H9 (cell line): ENCODE data around the gene ESPNL. TPM values are rescaled to one million over a fixed set of nuclear protein-coding genes. Genes with fewer than 3 reads are reported as not detected.

Experiments used
- DNase-seq: peaks from one replicate; pipeline ENCODE4 v3.0.0-alpha.2; 2017
- H2AFZ ChIP-seq: one replicate; pipeline ENCODE4 v1.6.1; 2013; ENCODE audit warnings: mild to moderate bottlenecking, low read length, control low read depth, moderate library complexity
- H2AK5ac ChIP-seq: 2 replicates; pipeline ENCODE4 v1.6.1; 2013; ENCODE audit warnings: low read length, control low read depth, mixed read lengths; ENCODE audit not compliant: insufficient read length
- H2BK120ac ChIP-seq: one replicate; pipeline ENCODE4 v1.6.1; 2013; ENCODE audit warnings: low read depth, mild to moderate bottlenecking, low read length, control low read depth, inconsistent platforms; ENCODE audit not compliant: poor library complexity, severe bottlenecking
- H2BK12ac ChIP-seq: 2 replicates; pipeline ENCODE4 v1.6.1; 2013; ENCODE audit warnings: low read length, control low read depth, mixed read lengths, low read depth; ENCODE audit not compliant: insufficient read length
- H2BK15ac ChIP-seq: 2 replicates; pipeline ENCODE4 v1.6.1; 2013; ENCODE audit warnings: low read depth, low read length, control low read depth
- H2BK20ac ChIP-seq: one replicate; pipeline ENCODE4 v1.6.1; 2013; ENCODE audit warnings: low read depth, mild to moderate bottlenecking, low read length, control low read depth, inconsistent platforms; ENCODE audit not compliant: poor library complexity, severe bottlenecking
- H2BK5ac ChIP-seq: 2 replicates; pipeline ENCODE4 v1.6.1; 2013; ENCODE audit warnings: low read length, control low read depth, mixed read lengths; ENCODE audit not compliant: insufficient read length
- H3K14ac ChIP-seq: 2 replicates; pipeline ENCODE4 v1.6.1; 2013; ENCODE audit warnings: low read length, control low read depth; ENCODE audit not compliant: insufficient read depth
- H3K18ac ChIP-seq: 2 replicates; pipeline ENCODE4 v1.6.1; 2013; ENCODE audit warnings: low read depth, mild to moderate bottlenecking, mixed read lengths, low read length, control low read depth; ENCODE audit not compliant: insufficient read length
- H3K23ac ChIP-seq: 2 replicates; pipeline ENCODE4 v1.6.1; 2013; ENCODE audit warnings: low read length, control low read depth, mixed read lengths, low read depth; ENCODE audit not compliant: insufficient read length
- H3K23me2 ChIP-seq: 2 replicates; pipeline ENCODE4 v1.6.1; 2013; ENCODE audit warnings: low read depth, mild to moderate bottlenecking, mixed read lengths, low read length, control low read depth; ENCODE audit not compliant: insufficient read length, poor library complexity, severe bottlenecking
- H3K27ac ChIP-seq: 2 replicates; pipeline ENCODE4 v1.5.1; 2013; ENCODE audit warnings: low read length, control low read depth, mixed read lengths, low read depth; ENCODE audit not compliant: insufficient read length
- H3K27me3 ChIP-seq: 2 replicates; pipeline ENCODE4 v1.6.1; 2013; ENCODE audit warnings: low read length, control low read depth, inconsistent platforms; ENCODE audit not compliant: insufficient read depth
- H3K4ac ChIP-seq: 2 replicates; pipeline ENCODE4 v1.6.1; 2013; ENCODE audit warnings: low read depth, mild to moderate bottlenecking, control low read depth, inconsistent platforms, low read length, moderate library complexity
- H3K4me1 ChIP-seq: 2 replicates; pipeline ENCODE4 v1.6.1; 2013; ENCODE audit warnings: low read length, control low read depth, inconsistent platforms; ENCODE audit not compliant: insufficient read depth
- H3K4me2 ChIP-seq: 2 replicates; pipeline ENCODE4 v1.6.1; 2013; ENCODE audit warnings: low read length, control low read depth, mixed read lengths; ENCODE audit not compliant: insufficient read length, insufficient read depth
- H3K56ac ChIP-seq: 2 replicates; pipeline ENCODE4 v1.6.1; 2013; ENCODE audit warnings: low read depth, mild to moderate bottlenecking, mixed read lengths, low read length, control low read depth; ENCODE audit not compliant: insufficient read length
- H3K79me1 ChIP-seq: 2 replicates; pipeline ENCODE4 v1.6.1; 2013; ENCODE audit warnings: low read depth, mild to moderate bottlenecking, moderate library complexity, low read length, control low read depth, inconsistent platforms; ENCODE audit not compliant: insufficient read depth, poor library complexity, severe bottlenecking
- H3K79me2 ChIP-seq: 2 replicates; pipeline ENCODE4 v1.6.1; 2013; ENCODE audit warnings: low read length, control low read depth, inconsistent platforms; ENCODE audit not compliant: insufficient read depth
- H3K9ac ChIP-seq: 2 replicates; pipeline ENCODE4 v1.6.1; 2013; ENCODE audit warnings: low read length, control low read depth, mixed read lengths; ENCODE audit not compliant: insufficient read length; ENCODE audit errors: extremely low read depth
- H3K9me3 ChIP-seq: one replicate; pipeline ENCODE4 v1.6.1; 2013; ENCODE audit warnings: low read depth, low read length, inconsistent platforms; ENCODE audit not compliant: control insufficient read depth
- H3T11ph ChIP-seq: one replicate; pipeline ENCODE4 v1.6.1; 2013; ENCODE audit warnings: mild to moderate bottlenecking, low read length, control low read depth, inconsistent platforms
- H4K20me1 ChIP-seq: one replicate; pipeline ENCODE4 v1.6.1; 2013; ENCODE audit not compliant: control insufficient read depth, insufficient read length, insufficient read depth
- H4K5ac ChIP-seq: 2 replicates; pipeline ENCODE4 v1.6.1; 2013; ENCODE audit warnings: low read depth, mild to moderate bottlenecking, mixed read lengths, low read length, control low read depth; ENCODE audit not compliant: insufficient read length
- H4K8ac ChIP-seq: replicated peaks from 2 replicates; pipeline ENCODE4 v1.6.1; 2013; ENCODE audit warnings: low read length, control low read depth, mixed read lengths, low read depth; ENCODE audit not compliant: insufficient read length
- H4K91ac ChIP-seq: 2 replicates; pipeline ENCODE4 v1.6.1; 2013; ENCODE audit warnings: low read depth, mild to moderate bottlenecking, moderate library complexity, mixed read lengths, low read length, control low read depth; ENCODE audit not compliant: insufficient read length
- H3K27ac Mint-ChIP-seq, 3 experiments: 2 replicates in 2 of 3; 3 replicates in 1 of 3; pipeline ENCODE4 v1.8.0; 2020 to 2021; ENCODE audit warnings: mixed read lengths in 3 of 3, mild to moderate bottlenecking in 1 of 3, moderate library complexity in 1 of 3
- H3K27me3 Mint-ChIP-seq: 2 replicates; pipeline ENCODE4 v1.8.0; 2021; ENCODE audit warnings: low read depth, mild to moderate bottlenecking, moderate library complexity, mixed read lengths
- H3K36me3 Mint-ChIP-seq, 3 experiments: 2 replicates in 2 of 3; 3 replicates in 1 of 3; pipeline ENCODE4 v1.8.0; 2020 to 2021; ENCODE audit warnings: low read depth in 3 of 3, mixed read lengths in 3 of 3; ENCODE audit not compliant: insufficient read depth in 1 of 3
- H3K4me1 Mint-ChIP-seq, 2 experiments: 2 replicates each; pipeline ENCODE4 v1.8.0; 2020; ENCODE audit warnings: mixed read lengths in 2 of 2
- H3K4me3 Mint-ChIP-seq, 2 experiments: 2 replicates in 1 of 2; 3 replicates in 1 of 2; pipeline ENCODE4 v1.8.0; 2020 to 2021; ENCODE audit warnings: mild to moderate bottlenecking in 2 of 2, mixed read lengths in 2 of 2, moderate library complexity in 1 of 2
- H3K9me3 Mint-ChIP-seq, 2 experiments: 2 replicates in 1 of 2; 3 replicates in 1 of 2; pipeline ENCODE4 v1.8.0; 2020; ENCODE audit warnings: mild to moderate bottlenecking in 2 of 2, mixed read lengths in 2 of 2, moderate library complexity in 1 of 2
- CTCF ChIP-seq: fragments of 200-600 bp; sonication (generic); conservative IDR thresholded peaks from 3 replicates; pipeline ENCODE4 v1.8.0; 2021; ENCODE audit warnings: antibody characterized with exemption, mild to moderate bottlenecking
- WGBS: extraction: QIAGEN DNeasy Blood & Tissue Kit; methylation state at CpG from one replicate; pipeline ENCODE4 v1.1.7; 2013; ENCODE audit warnings: missing lambda C conversion rate, low lambda C conversion rate, mixed read lengths; ENCODE audit not compliant: insufficient read length; ENCODE audit errors: extremely low coverage; 5-methylcytosine and 5-hydroxymethylcytosine counted together
- total RNA-seq: library from RNA; stranded (reverse); gene quantifications from 2 replicates; pipeline ENCODE4 v1.2.1, GENCODE V29; 2021

The ESPNL gene
- total RNA-seq, 1 experiment from 2014 or later = 0.17 TPM

- no peak overlapping the region for H2BK5ac ChIP-seq
- no peak overlapping the region for H3K23ac ChIP-seq
- H3K4me1 ChIP-seq = no peaks in the 10 kb centered on the region
- H2BK120ac ChIP-seq = no peak overlapping the region
- TF ChIP-seq CTCF = no peak
- H3K9me3 ChIP-seq = no peaks in the 10 kb centered on the region
- no peaks in the 10 kb centered on the region for H3K4me1 Mint-ChIP-seq
- no peak overlapping the region for H3K56ac ChIP-seq
- no peak overlapping the region for H4K8ac ChIP-seq
- no peak for DNase-seq
- H3K27me3 Mint-ChIP-seq = no peaks in the 10 kb centered on the region
- no peak overlapping the region for H2BK20ac ChIP-seq
- H3K79me1 ChIP-seq = no peaks in the 10 kb centered on the region
- no peak overlapping the region for H2BK12ac ChIP-seq
- H4K20me1 ChIP-seq = no peaks in the 10 kb centered on the region
- H3K27ac Mint-ChIP-seq = no peak overlapping the region
- H3K14ac ChIP-seq = no peak overlapping the region
- H3K4me2 ChIP-seq = no peak overlapping the region
- no peak overlapping the region for H3K4ac ChIP-seq
- H3K18ac ChIP-seq = no peak overlapping the region
- H3K9me3 Mint-ChIP-seq = no peaks in the 10 kb centered on the region
- H4K91ac ChIP-seq = no peak overlapping the region
- H3K23me2 ChIP-seq = no peaks in the 10 kb centered on the region
- H2AK5ac ChIP-seq = no peak overlapping the region
- no CpG with 5 or more reads among the region's 8 CpGs for WGBS
- H3T11ph ChIP-seq = no peak overlapping the region
- peaks cover 16 to 72% (median 55%) of the 10 kb centered on the region in 3 experiments; a peak in 6 of 7 replicates for H3K36me3 Mint-ChIP-seq
- H2AFZ ChIP-seq = no peak overlapping the region
- H4K5ac ChIP-seq = no peak overlapping the region
- no peak overlapping the region for H3K4me3 Mint-ChIP-seq
- no peak overlapping the region for H2BK15ac ChIP-seq
- no peak overlapping the region for H3K9ac ChIP-seq
- H3K27ac ChIP-seq = no peak overlapping the region
- H3K79me2 ChIP-seq = no peaks in the 10 kb centered on the region
- H3K27me3 ChIP-seq = no peaks in the 10 kb centered on the region
These were observed 74.2 kb downstream of the ESPNL start for GRCh38 chr2:238174291-238174690.
